GM12878 (cell line): Measurements from ENCODE around the gene BDP1. TPM values are rescaled to one million over a fixed set of nuclear protein-coding genes. Genes with fewer than 3 reads are reported as not detected.
A peak's percentile ranks its signal among the peaks of the same experiment; 100 is the strongest.

Experiments used
- ATAC-seq: fragments of 200-7000 bp; cut with Tn5 transposase; 3 replicates; pipeline ENCODE4 v1.9.1; 2020; ENCODE audit warnings: mild to moderate bottlenecking, moderate library complexity
- BruUV-seq: library from RNA; stranded (reverse); fragments of 400-500 nt; replicated peaks from 2 replicates; lab custom pipeline; 2021; lab: Mats Ljungman, UMichigan
- CTCF ChIA-PET: fragments of 300-600 bp; sonication (Branson Sonifier 250); formaldehyde crosslinking; extraction: SDS; loops from one replicate; lab custom pipeline; 2021; ENCODE audit warnings: inconsistent platforms; lab: Yijun Ruan, JAX
- POLR2A ChIA-PET: fragments of 350-600 bp; formaldehyde crosslinking; extraction: SDS; loops from one replicate; lab custom pipeline; 2021; ENCODE audit warnings: inconsistent platforms; lab: Charles Lee
- RAD21 ChIA-PET: fragments of 300-600 bp; sonication (Branson Sonifier 250); formaldehyde crosslinking; loops from one replicate; lab custom pipeline; 2023; ENCODE audit warnings: antibody characterized with exemption; ENCODE audit not compliant: unreplicated experiment; lab: Charles Lee
- SMC1A ChIA-PET: fragments of 300-600 bp; sonication (Branson Sonifier 250); formaldehyde crosslinking; loops from one replicate; lab custom pipeline; 2023; ENCODE audit not compliant: unreplicated experiment, uncharacterized antibody; lab: Charles Lee
- DNase-seq: peaks from one replicate; pipeline ENCODE4 v3.0.0-alpha.2; 2011; ENCODE audit warnings: low read depth, low spot score
- FAIRE-seq: peaks from 3 replicates; lab custom pipeline; 2011; peaks lifted over from hg19 to GRCh38; lab: Jason Lieb, UNC
- H2AFZ ChIP-seq: 2 replicates; pipeline ENCODE4 v1.6.0; 2011; ENCODE audit warnings: low read depth, low read length, control low read depth; ENCODE audit not compliant: control insufficient read depth
- H3K27ac ChIP-seq: 2 replicates; pipeline ENCODE4 v1.5.1; 2011; ENCODE audit warnings: control low read depth; ENCODE audit not compliant: control insufficient read depth, insufficient read depth
- H3K27me3 ChIP-seq, 2 experiments: replicated peaks in 1 of 2; 2 replicates each; pipeline versions ENCODE4 v1.6.0 to v1.6.1; 2011; ENCODE audit warnings: low read length in 1 of 2; ENCODE audit not compliant: control insufficient read depth in 2 of 2, insufficient read depth in 2 of 2
- H3K36me3 ChIP-seq, 2 experiments: 2 replicates each; pipeline ENCODE4 v1.5.1; 2011; ENCODE audit warnings: low read length in 1 of 2; ENCODE audit not compliant: control insufficient read depth in 2 of 2, insufficient read depth in 2 of 2
- H3K4me1 ChIP-seq: 2 replicates; pipeline ENCODE4 v1.6.1; 2011; ENCODE audit warnings: mild to moderate bottlenecking, low read length, moderate library complexity, mixed read lengths; ENCODE audit not compliant: control insufficient read depth, insufficient read depth
- H3K4me2 ChIP-seq: 2 replicates; pipeline ENCODE4 v1.6.0; 2011; ENCODE audit warnings: control low read depth; ENCODE audit not compliant: control insufficient read depth, insufficient read depth
- H3K4me3 ChIP-seq: fragments of 200-600 bp; sonication (generic); 2 replicates; pipeline ENCODE4 v1.5.1; 2016
- H3K79me2 ChIP-seq: 2 replicates; pipeline ENCODE4 v1.6.0; 2011; ENCODE audit warnings: low read length; ENCODE audit not compliant: control insufficient read depth, insufficient read depth
- H3K9ac ChIP-seq: 2 replicates; pipeline ENCODE4 v1.8.0; 2011; ENCODE audit warnings: low read length, control low read depth, mixed read lengths; ENCODE audit not compliant: control insufficient read depth, insufficient read depth
- H3K9me3 ChIP-seq: replicated peaks from 3 replicates; pipeline ENCODE4 v1.5.1; 2011; ENCODE audit warnings: mild to moderate bottlenecking, low read length; ENCODE audit not compliant: control insufficient read depth, insufficient read depth
- H4K20me1 ChIP-seq: 2 replicates; pipeline ENCODE4 v1.6.0; 2011; ENCODE audit not compliant: control insufficient read depth, insufficient read depth
- ASH2L ChIP-seq: fragments of 300-600, 200-600 bp; sonication (generic); IDR thresholded peaks from 2 replicates; pipeline ENCODE4 v1.6.1; 2017; ENCODE audit warnings: low read depth, mild to moderate bottlenecking, borderline replicate concordance
- BACH1 ChIP-seq: fragments of 450-650 bp; IDR thresholded peaks from 2 replicates; pipeline ENCODE4 v1.6.1; 2017; ENCODE audit warnings: mild to moderate bottlenecking, borderline replicate concordance
- BCL3 ChIP-seq: IDR thresholded peaks from 2 replicates; pipeline ENCODE4 v1.6.1; 2011; ENCODE audit warnings: borderline replicate concordance, low read depth, mild to moderate bottlenecking, moderate library complexity, low read length; ENCODE audit not compliant: insufficient read depth, poor library complexity, severe bottlenecking
- BHLHE40 ChIP-seq, 2 experiments: fragments of 450-650 bp in 1 of 2; IDR thresholded peaks; 2 replicates each; pipeline ENCODE4 v1.6.1; 2011 to 2017; ENCODE audit warnings: low read depth in 2 of 2, borderline replicate concordance in 1 of 2, improper control_type of control experiment in 1 of 2, low read length in 1 of 2, mild to moderate bottlenecking in 1 of 2
- CHD1 ChIP-seq: IDR thresholded peaks from 2 replicates; pipeline ENCODE4 v1.6.1; 2012; ENCODE audit warnings: low read depth, low read length, improper control_type of control experiment
- CREB1 ChIP-seq: IDR thresholded peaks from 2 replicates; pipeline ENCODE4 v1.6.1; 2012; ENCODE audit warnings: low read depth, mild to moderate bottlenecking, inconsistent platforms
- CREM ChIP-seq: IDR thresholded peaks from 2 replicates; pipeline ENCODE4 v1.6.1; 2014; ENCODE audit warnings: antibody characterized with exemption, low read depth
- HCFC1 ChIP-seq: fragments of 150-350 bp; IDR thresholded peaks from 2 replicates; pipeline ENCODE4 v1.6.1; 2014; ENCODE audit warnings: low read length
- JUNB ChIP-seq: IDR thresholded peaks from 2 replicates; pipeline ENCODE4 v1.6.1; 2016; ENCODE audit warnings: antibody characterized with exemption, mild to moderate bottlenecking
- NFYB ChIP-seq: IDR thresholded peaks from 2 replicates; pipeline ENCODE4 v1.6.1; 2011; ENCODE audit warnings: low read depth, mild to moderate bottlenecking, low read length, improper control_type of control experiment, moderate library complexity; ENCODE audit not compliant: insufficient read depth
- NR2C2 ChIP-seq: IDR thresholded peaks from 2 replicates; pipeline ENCODE4 v1.6.1; 2011; ENCODE audit warnings: borderline replicate concordance, low read depth; ENCODE audit not compliant: control insufficient read depth, insufficient read length
- RFX5 ChIP-seq: IDR thresholded peaks from 2 replicates; pipeline ENCODE4 v1.6.1; 2011; ENCODE audit warnings: low read depth, low read length, improper control_type of control experiment
- RUNX3 ChIP-seq: IDR thresholded peaks from 2 replicates; pipeline ENCODE4 v1.6.1; 2012; ENCODE audit warnings: low read length, inconsistent platforms
- SUPT20H ChIP-seq: IDR thresholded peaks from 2 replicates; pipeline ENCODE4 v1.6.1; 2011; ENCODE audit warnings: low read depth, mild to moderate bottlenecking, low read length, moderate library complexity, borderline replicate concordance; ENCODE audit not compliant: control insufficient read depth
- ZBTB11 ChIP-seq: fragments of 450-650 bp; formaldehyde crosslinking; IDR thresholded peaks from 2 replicates; pipeline ENCODE4 v1.5.0; 2022; ENCODE audit warnings: mild to moderate bottlenecking, missing genetic modification characterization
- ZSCAN29 ChIP-seq: fragments of 450-650 bp; IDR thresholded peaks from 2 replicates; pipeline ENCODE4 v1.6.1; 2017; ENCODE audit warnings: mild to moderate bottlenecking, moderate library complexity
- WGBS: methylation state at CpG from one replicate; pipeline ENCODE4 v1.1.6; 2016; ENCODE audit warnings: low lambda C conversion rate; ENCODE audit not compliant: insufficient replicate concordance, insufficient coverage; ENCODE audit errors: missing lambda C conversion rate; 5-methylcytosine and 5-hydroxymethylcytosine counted together
- in situ Hi-C: fragments of 300-500 bp; cut with MboI; formaldehyde crosslinking; loops from 9 replicates; pipeline ENCODE4 v1.14.3; 2018; ENCODE audit warnings: mixed read lengths
- intact Hi-C: fragments of 100-400 bp; cut with micrococcal nuclease; formaldehyde crosslinking; loops from one replicate; pipeline ENCODE4 v1.14.2; 2022; ENCODE audit not compliant: unreplicated experiment
- polyA plus RNA-seq, 11 experiments: library from polyadenylated mRNA; depleted of rRNA in 4 of 11; unstranded in 6 of 11; stranded (reverse) in 5 of 11; fragments of >200 nt; fragmentation: Nextera tagmentation in 4 of 11; fragmentation: Illumina TruSeq in 1 of 11; extraction: Ambion mirVana in 4 of 11; extraction: Trizol in 1 of 11; gene quantifications; 1 replicate in 1 of 11; 2 replicates in 10 of 11; pipeline versions ENCODE4 v1.2.1 to v1.2.3, GENCODE V29; 2011 to 2016; ENCODE audit warnings: inconsistent platforms in 2 of 11, missing spikeins in 2 of 11, low read depth in 1 of 11
- total RNA-seq, 4 experiments: library from RNA; depleted of rRNA in 3 of 4; stranded (reverse); fragments of >200 nt in 3 of 4; fragmentation: Illumina TruSeq in 1 of 4; extraction: Trizol in 1 of 4; gene quantifications; 2 replicates each; pipeline versions ENCODE4 v1.2.1 to v1.2.3, GENCODE V29; 2013 to 2021
- TF ChIP-seq, protein P1 (sequence below): fragments of 450-650 bp; IDR thresholded peaks from 2 replicates; pipeline ENCODE4 v1.6.1; 2017; ENCODE audit warnings: mild to moderate bottlenecking, low read depth, inconsistent platforms; ENCODE audit not compliant: poor library complexity, severe bottlenecking

Gene BDP1
- total and polyA plus RNA-seq, 10 of the 15 experiments (the other 5 are each of a cell fraction or from before 2014, with no cell fraction given): 6.1 to 31.1 (median 17.7) TPM

- in situ Hi-C loops: no loop called here
- H3K4me2 ChIP-seq: no peak overlapping the region
- H3K79me2 ChIP-seq: no peaks in the 10 kb centered on the region
- FAIRE-seq (peak; percentile 66), DNase-seq (peak; percentile 33), ATAC-seq (peak; percentile 92)
- H2AFZ ChIP-seq: no peak overlapping the region
- BruUV-seq: no TSS peak
- peaks cover 3% of the 10 kb centered on the region for H3K4me1 ChIP-seq
- peaks cover 1 to 8% of the 10 kb centered on the region in 2 experiments; a peak in 2 of 4 replicates for H3K36me3 ChIP-seq
- no peak overlapping the region for H3K9ac ChIP-seq
- H4K20me1 ChIP-seq: no peaks in the 10 kb centered on the region
- WGBS: 100% methylated on average over 1 of the region's 1 CpG
- H3K27me3 ChIP-seq: no peaks in the 10 kb centered on the region
- intact Hi-C loops: no loop called here
- ChIA-PET SMC1A (interaction anchor here (0.9 kb wide), 1 partner anchor 12 kb away, joined by 3 read pairs; no protein-coding TSS in a partner anchor), CTCF (interaction anchor here (1.0 to 2.0 kb wide), 2 partner anchors 55 to 68 kb away, joined by 4 to 6 read pairs; no protein-coding TSS in a partner anchor), POLR2A (no interaction called here), RAD21 (no interaction called here)
- H3K9me3 ChIP-seq: no peaks in the 10 kb centered on the region
- H3K4me3 ChIP-seq: no peak overlapping the region
- H3K27ac ChIP-seq: no peak overlapping the region; the same call in 1 of the 2 replicates
- TF ChIP-seq ZBTB11: no peak
- TF ChIP-seq NR2C2: no peak
- TF ChIP-seq HCFC1: no peak
- TF ChIP-seq CREM: peak; percentile 75
- no peak for TF ChIP-seq CHD1
- TF ChIP-seq BACH1: no peak
- TF ChIP-seq BCL3: no peak
- TF ChIP-seq ASH2L: no peak
- no peak for TF ChIP-seq BHLHE40 (IDR thresholded peaks at IDR 0.05; ENCODE audit: borderline replicate concordance in 1 of 2, low read depth in 2 of 2, low read length in 1 of 2)
- TF ChIP-seq RFX5: peak; percentile 97
- TF ChIP-seq CREB1: peak; percentile 82
- peak; percentile 57; the same call in 1 of the 2 replicates for TF ChIP-seq RUNX3
- TF ChIP-seq, protein P1, sequence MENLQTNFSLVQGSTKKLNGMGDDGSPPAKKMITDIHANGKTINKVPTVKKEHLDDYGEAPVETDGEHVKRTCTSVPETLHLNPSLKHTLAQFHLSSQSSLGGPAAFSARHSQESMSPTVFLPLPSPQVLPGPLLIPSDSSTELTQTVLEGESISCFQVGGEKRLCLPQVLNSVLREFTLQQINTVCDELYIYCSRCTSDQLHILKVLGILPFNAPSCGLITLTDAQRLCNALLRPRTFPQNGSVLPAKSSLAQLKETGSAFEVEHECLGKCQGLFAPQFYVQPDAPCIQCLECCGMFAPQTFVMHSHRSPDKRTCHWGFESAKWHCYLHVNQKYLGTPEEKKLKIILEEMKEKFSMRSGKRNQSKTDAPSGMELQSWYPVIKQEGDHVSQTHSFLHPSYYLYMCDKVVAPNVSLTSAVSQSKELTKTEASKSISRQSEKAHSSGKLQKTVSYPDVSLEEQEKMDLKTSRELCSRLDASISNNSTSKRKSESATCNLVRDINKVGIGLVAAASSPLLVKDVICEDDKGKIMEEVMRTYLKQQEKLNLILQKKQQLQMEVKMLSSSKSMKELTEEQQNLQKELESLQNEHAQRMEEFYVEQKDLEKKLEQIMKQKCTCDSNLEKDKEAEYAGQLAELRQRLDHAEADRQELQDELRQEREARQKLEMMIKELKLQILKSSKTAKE: no peak
- no peak for TF ChIP-seq NFYB
- no peak for TF ChIP-seq SUPT20H
- no peak for TF ChIP-seq JUNB
- TF ChIP-seq ZSCAN29: no peak
Measured at GRCh38 chr5:71533615-71534014, 78.2 kb downstream of the BDP1 start.
